ENCODE data around the gene TXLNA.
A peak's percentile ranks its signal among the peaks of the same experiment; 100 is the strongest.

Gene TXLNA

DNA sequence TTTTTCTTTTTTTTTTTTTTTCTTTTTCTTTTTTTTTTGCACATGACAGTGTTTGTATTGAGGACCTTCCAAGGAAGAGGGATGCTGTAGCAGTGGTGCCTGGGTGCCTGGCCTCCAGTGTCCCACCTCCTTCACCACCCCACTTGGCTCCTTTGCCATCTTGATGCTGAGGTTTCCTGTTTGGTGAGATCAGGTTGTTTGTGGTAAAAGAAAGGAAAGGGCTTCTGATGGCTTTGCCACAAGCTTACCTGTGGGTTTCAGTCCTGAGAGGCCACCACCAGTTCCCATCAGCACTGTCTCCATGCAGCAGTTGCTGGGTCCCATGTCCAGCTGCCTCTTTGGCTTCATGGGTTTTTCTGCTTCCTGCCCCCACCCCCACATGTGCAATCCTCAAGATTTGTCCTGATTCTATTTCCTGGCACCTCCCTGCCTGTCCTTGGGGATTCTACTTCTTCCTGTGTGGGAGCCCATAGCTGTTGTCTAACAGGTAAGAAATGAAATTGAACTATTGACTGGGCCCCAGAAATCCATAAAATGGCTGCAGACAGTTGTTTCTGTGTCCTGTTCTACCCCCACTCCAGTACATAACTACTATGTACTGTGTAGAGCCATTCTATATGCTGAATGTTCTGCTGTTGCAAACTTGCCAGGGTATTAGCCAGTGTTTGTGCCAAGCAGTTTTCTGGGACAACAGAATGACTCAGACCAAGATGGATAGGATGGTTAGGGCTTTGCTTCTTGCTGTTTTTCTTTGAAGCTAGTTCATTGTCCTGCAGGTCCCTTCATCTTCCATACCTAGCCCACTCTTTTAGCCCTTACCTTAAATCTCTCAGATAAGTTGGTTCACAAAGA lies 16.7 kb downstream of the TXLNA start:
- TF ChIP-seq, protein P1, sequence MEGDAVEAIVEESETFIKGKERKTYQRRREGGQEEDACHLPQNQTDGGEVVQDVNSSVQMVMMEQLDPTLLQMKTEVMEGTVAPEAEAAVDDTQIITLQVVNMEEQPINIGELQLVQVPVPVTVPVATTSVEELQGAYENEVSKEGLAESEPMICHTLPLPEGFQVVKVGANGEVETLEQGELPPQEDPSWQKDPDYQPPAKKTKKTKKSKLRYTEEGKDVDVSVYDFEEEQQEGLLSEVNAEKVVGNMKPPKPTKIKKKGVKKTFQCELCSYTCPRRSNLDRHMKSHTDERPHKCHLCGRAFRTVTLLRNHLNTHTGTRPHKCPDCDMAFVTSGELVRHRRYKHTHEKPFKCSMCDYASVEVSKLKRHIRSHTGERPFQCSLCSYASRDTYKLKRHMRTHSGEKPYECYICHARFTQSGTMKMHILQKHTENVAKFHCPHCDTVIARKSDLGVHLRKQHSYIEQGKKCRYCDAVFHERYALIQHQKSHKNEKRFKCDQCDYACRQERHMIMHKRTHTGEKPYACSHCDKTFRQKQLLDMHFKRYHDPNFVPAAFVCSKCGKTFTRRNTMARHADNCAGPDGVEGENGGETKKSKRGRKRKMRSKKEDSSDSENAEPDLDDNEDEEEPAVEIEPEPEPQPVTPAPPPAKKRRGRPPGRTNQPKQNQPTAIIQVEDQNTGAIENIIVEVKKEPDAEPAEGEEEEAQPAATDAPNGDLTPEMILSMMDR (IDR thresholded peaks at IDR 0.05), result no peak
- no peak for DNase-seq (ENCODE audit: low spot score)
- H3K4me3 ChIP-seq, result no peak overlapping the region
- H3K27ac ChIP-seq, result no peak overlapping the region

DNA sequence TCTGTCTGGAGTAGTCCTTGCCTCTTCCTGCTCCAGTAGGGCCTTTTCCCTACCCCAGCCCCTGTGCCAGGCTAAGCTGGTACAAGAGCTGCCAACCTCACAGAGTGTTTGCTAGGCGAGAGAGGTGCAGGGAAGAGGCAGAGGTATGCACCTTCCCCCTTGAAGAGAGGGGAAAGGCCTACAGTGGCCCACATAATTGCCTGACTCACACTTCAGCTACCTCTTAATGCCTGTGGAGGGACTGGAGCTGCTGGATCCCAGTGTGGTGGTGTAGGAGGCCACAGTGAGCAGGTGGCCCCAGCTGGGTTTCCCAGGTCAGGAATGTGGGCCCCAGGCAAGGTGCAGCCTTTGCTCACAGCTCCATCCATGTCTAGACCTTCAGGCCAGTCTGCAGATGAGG lies 17.6 kb downstream of the TXLNA start:
- TF ChIP-seq, protein P1 (IDR thresholded peaks at IDR 0.05), result no peak
- Histone ChIP-seq H3K27ac (no peak overlapping the region), H3K4me3 (no peak overlapping the region)
- DNase-seq (ENCODE audit: low spot score), result no peak

DNA sequence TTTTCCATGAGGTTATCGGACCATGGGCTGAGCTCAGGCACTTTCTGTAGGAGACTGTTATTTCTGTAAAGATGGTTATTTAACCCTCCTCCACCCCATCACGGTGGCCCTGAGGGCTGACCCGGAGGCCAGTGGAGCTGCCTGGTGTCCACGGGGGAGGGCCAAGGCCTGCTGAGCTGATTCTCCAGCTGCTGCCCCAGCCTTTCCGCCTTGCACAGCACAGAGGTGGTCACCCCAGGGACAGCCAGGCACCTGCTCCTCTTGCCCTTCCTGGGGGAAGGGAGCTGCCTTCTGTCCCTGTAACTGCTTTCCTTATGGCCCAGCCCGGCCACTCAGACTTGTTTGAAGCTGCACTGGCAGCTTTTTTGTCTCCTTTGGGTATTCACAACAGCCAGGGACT lies 18.4 kb downstream of the TXLNA start:
- H3K4me3 ChIP-seq, result no peak overlapping the region
- DNase-seq (ENCODE audit: low spot score), result no peak
- TF ChIP-seq, protein P1 (IDR thresholded peaks at IDR 0.05), result no peak
- H3K27ac ChIP-seq, result no peak overlapping the region

DNA sequence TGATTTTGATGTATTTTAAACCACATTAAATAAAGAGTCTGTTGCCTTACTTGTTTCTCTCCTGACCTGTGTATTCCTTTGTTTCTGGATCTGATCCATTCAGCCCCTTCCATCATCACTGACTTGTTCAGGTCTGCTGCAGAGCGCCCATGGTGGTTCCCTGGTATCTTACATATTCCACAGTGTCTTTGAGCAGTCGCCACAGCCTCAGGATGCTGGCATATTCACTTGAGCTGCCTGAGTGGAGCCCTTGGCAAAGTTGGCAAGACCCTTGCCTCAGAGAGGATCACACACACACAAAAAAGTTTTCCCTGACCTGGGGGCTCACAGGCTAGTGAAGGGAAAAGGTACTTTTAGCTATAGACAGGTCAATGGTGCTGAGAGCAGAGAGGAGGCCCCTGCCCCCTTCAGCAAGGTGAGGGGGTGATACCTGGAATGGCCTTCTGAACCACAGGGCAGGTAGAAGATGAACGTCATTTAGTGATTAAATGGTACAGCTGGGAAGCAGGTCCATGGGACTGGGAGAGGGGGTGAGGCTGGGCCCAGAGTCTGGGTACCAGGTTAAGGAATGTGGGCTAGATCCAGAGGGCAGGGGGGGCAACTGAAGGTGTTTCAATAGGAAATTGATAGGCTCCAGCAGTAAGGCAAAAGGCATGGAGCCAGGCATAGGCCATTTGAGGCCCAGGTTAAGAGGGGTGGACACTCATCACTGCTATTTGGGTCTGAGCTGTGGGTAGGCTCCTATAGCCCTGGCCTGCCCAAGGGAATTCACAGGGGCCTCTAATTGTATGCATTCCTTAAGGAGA lies 19.0 kb downstream of the TXLNA start:
- TF ChIP-seq, protein P1 (IDR thresholded peaks at IDR 0.05), result no peak
- no peak for DNase-seq (ENCODE audit: low spot score)
- Histone ChIP-seq H3K27ac (peak overlapping the region in 1 of 2 donors; percentile 89), H3K4me3 (no peak overlapping the region)

DNA sequence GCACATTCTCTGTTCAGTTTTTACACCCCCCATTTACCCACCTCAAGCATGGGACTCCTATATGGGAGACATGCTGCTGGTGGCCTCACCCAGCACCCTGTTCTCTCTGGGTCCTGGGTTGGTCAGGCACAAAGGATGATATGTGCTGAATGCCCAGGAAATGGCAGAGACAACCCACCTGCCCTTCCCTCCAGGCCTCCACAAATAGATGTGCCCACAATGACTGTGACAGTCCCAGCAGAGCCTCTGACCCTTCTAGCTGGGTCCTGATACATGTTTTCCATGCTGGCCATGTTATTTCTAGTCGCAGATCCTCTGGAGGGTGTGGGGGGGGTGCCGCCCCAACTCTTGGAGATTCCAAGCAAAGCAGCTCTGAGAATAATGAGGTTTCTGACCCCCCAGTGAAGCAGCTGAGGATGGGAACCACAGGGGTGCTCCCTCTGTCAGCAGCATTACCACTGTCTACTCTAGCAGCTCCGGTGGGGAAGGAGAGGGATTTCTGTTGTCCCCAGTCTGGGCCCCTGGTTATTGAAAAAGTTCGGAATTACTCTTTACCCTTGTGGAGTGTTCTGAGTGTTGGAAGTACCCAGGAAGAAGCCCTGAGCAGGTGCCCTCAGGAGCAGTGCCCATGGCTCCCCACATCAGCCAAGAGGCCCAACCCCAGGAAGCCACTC lies 19.7 kb downstream of the TXLNA start:
- DNase-seq (ENCODE audit: low spot score), result no peak
- Histone ChIP-seq H3K27ac (peak overlapping the region; percentile 57 to 89), H3K4me3 (no peak overlapping the region)
- TF ChIP-seq, protein P1 (IDR thresholded peaks at IDR 0.05), result no peak

DNA sequence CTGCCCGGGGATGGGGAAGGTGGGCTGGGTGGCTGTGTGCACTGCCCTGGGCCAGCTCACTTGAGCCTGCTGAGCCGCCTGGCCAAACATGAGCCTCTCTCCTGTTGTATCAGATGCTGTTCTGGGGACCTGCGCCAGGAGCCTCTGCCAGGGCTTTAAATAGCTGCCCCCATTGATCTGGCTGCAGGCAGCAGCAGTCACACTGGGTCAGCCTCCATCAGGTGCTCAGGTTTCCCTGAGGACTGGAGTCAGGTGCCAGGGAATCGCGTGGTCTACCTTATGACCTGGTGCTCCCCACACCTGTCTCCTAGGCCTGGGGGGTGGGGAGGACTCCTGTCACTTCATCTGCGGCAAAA lies 20.2 kb downstream of the TXLNA start:
- Histone ChIP-seq H3K4me3 (peak overlapping the region; percentile 79), H3K27ac (peak overlapping the region; percentile 57 to 89)
- DNase-seq (ENCODE audit: low spot score), result no peak
- TF ChIP-seq, protein P1 (IDR thresholded peaks at IDR 0.05), result no peak

Measured in coronary artery (tissue), 2 donors.